Stimulated activated CD4-positive, alpha-beta T cell treated with anti-CD3 and anti-CD28 coated beads, Interleukin-15, amount 100 ng/mL, for 24 hours (primary cell): ENCODE data around the gene DNER.

ENCODE experiments used
- DNase-seq: peaks from one replicate; pipeline ENCODE4 v3.0.0-alpha.2; 2020

Gene DNER

DNA sequence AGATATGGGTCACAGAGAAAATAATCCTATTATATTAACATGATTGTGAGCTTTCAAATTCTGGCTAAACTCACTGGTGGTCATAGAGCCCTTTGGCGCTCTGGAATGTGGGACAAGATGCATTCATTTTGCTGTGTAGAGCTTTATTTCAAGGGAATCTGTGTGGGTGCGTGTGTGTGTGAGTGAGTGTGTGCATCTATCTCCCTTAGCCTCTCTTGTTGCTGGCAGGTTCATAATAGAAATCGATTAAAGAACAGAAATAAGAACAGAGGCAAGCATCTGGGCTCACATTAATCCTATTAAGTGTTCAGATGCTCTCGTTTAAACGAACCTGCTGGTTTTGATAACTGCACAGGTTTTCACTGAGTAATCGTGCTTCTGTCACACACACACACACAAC lies 287.9 kb downstream of the DNER start:
- no peak for DNase-seq

DNA sequence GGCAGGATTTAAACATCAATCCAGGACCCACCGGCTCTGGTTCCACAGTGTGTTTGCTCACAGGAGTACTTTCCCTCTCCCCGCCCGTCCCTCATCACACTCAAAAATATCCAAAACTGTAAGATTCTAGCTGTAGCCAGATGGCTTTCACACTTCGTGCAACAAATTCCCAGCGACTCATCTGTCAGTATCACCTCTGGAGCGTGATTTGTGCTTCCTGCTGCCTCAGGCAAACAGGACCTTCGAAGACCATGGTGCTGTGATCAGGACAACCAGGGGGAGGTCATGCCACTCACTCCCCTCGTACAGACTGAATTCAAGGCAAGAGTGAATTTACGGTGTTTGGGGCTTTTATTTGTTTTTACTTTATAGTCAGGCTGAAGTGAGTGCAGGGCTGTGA lies 288.8 kb downstream of the DNER start:
- no peak for DNase-seq

DNA sequence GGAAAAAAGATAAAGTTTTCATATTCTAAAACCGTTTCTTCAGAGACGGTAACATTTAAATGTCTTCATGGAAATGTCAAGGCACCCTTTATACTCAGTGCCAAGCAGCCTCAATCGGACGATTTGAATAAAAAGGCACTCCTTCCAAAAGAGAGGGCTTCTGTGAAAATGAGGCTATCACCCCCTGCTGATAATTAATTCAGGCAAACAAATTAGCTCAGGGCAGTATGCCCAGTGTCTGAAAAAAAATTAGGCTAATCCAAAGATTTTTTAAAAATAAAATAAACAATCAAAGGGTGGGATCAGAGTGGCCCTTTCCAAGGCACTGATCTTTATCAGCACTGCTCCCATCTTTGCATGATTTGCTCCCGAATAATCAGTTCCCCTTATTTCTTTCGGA lies 292.3 kb downstream of the DNER start:
- DNase-seq: no peak

DNA sequence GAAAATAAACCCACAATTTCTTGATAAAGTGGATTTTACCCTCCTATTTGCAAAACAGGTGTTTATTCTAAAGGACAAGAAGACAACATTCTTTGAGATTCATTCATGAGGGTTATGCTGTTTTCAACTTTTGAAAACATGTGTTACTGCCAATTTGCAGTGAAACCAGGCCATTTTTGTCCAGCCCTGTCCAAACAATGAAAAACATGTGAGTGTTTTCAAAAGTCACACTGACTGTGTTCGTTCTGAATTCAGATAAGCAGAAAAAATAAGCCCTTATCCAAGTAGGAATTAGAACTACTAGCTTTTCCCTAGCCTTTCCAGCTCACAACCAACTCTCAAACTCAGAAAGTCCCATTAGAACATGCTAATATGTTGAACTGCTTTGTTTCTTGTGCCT lies 295.2 kb downstream of the DNER start:
- DNase-seq: no peak

DNA sequence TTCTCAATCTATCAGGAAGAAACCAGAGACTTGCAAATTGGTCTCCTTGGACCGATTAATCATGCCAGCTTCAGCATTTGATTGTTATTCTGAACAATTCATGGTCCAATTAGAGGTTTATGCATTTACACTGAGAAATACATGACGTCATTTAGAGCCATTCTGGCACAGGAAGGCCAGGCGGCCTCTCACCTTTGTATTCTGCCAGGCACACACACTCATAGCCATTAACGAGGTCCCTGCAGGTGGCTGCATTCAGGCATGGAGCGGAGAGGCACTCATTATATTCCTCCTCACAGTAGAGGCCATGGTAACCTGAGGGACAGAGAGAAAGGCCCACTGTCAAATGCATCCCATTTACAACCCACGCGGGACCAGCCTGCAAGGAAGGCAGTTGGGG lies 296.4 kb downstream of the DNER start:
- DNase-seq: no peak

DNA sequence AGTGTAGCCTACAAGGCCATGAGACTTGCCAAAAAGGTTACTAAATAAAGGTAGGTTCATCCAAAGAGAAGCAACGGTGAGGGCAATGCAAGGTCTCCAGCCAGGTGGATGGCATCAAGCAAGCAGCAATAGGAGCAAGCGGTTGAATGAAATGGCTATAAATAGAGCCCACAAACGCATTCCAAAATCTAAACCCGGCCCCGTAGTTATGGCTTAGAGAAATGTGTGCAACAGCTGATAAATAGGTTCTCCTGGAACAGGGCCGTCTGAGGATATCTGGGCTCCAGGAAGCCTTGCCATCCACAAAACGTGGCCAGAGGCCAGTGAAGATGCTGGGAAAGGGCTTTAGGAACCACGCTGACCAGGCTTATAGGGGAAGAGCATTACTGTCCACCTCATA lies 297.2 kb downstream of the DNER start:
- no peak for DNase-seq

DNA sequence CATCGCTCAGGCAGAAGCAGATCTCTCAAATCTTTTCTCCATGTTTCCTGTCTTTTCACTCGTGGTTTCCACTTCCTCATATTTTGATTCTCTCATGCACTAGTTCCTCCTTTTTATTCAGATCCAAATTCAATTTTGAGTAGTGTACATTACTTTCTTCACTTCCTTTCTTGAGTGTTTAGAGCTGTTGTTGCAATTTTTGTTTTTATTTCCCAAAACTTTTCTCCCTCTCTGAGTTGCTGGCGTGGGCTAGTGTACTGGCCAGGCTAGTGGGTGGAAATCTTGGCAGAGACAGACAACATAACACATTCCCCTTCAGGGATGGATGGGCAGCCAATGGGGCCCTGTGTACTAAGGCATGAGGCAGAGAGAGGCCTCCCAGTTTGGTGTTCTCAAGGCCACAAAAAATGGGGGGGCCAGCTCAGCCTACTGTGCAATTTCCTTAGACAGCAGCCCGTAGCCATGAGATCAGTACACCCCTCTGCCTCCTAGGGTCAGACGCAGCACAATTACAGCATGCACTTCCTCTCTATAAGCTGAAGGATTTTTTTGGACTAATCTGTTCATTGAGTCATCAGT lies 298.1 kb downstream of the DNER start:
- no peak for DNase-seq

DNA sequence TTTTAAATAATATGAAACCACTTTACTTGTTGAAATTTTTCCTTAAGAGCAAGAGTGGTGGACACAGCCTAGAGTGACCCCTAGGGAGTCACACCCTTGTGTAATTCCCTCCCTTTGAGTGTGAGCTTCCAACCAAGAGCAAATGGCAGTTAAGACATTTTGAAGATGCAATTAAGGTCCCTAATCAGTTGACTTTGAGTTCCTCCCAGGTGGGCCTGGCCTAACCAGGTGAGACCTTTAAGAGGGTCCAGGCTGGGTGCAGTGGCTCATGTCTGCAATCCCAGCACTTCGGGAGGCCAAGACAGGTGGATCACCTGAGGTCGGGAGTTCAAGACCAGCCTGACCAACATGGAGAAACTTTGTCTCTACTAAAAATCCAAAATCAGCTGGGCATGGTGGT lies 299.7 kb downstream of the DNER start:
- DNase-seq: no peak

DNA sequence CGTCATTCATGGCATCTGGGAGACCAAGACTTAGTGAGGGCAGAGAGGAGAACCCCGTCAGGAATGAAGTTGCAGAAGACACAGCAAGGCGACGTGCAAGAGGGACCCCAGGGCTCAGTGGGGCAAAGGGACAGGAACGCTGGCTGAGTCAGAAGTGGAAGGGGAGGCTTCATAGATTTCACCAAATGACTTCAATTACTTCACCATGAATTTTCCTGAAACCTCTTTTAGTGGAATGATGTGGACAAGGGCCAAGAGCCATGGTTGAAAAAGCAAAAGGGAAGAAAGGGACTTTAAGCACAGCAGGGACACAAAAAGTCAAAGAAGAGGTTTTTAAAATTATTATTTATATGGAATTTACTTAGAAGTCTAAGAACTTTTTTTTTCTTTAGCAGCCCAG lies 301.7 kb downstream of the DNER start:
- DNase-seq: no peak

DNA sequence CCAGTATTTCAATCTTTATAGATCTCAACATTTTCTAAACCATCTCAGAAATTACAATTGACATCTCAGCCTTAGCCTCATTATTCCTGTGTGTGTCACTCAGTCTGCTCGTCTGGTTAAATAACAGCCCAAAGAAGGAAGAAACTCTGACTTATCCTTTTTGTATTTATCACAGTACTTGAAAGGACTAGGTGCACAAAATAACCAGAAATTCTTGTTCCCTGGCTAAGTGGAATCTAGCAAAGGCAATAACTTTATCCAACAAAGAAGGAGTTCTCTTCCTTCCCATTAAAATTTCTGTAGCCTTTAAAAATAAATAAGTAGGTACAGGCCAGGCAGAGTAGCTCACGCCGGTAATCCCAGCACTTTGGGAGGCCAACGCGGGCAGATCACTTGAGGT lies 303.4 kb downstream of the DNER start:
- no peak for DNase-seq

DNA sequence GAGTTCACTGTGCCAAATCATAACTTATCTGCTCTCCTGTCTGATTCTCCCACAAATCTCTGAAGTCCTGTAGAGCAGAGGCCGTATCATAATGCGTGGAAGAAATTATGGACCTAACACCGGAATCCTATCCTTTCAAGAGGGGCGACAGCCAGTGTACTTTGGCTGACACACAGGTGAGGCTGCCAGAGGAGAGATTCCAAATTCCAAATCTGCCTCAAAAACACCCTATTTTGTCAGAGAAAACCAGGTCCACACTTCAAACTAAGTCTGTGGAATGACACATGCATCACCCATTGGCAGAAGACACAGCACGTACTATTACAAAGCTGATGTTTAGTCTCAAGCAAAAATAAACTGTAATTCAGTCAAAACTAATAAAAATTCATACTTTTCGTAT lies 304.1 kb downstream of the DNER start:
- DNase-seq: no peak

DNA sequence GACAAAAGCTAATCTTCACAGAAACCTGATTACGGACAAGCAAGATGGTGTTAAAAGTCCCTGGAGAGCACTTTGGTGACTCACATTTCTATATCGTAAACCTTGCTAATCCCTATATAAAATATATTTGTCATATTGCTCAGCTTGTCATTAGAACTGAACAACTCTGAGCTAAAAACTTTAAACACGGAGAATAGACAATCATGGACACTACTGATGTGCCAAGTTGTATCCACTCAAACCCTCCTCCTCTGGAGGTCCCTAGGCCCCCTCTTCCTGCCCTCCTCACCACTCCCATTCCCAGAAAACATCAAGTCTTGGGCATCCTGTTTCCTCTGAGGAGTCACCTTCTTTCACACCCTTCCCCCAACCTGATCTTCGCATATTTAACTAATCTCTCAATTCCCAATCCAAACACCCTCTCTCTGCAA lies 304.6 kb downstream of the DNER start:
- no peak for DNase-seq

DNA sequence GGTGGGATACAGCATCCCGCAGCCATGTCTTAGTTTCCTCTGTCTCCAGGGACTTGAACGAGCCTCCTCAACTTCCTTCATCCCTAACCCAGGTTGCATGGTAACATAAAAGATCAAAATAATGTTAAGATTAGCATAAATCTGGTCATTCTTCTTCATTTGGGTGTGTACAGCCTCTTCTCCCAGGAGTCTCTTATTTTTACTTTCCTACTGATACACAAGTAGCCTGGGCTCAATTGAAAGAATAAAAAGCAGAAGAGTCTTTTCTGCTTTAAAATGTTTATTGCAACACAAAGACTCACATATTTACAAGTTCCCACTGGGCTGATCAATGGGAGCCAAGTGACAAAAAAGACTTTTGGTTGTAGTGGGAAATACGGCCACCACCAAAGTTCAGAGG lies 305.4 kb downstream of the DNER start:
- DNase-seq: no peak

DNA sequence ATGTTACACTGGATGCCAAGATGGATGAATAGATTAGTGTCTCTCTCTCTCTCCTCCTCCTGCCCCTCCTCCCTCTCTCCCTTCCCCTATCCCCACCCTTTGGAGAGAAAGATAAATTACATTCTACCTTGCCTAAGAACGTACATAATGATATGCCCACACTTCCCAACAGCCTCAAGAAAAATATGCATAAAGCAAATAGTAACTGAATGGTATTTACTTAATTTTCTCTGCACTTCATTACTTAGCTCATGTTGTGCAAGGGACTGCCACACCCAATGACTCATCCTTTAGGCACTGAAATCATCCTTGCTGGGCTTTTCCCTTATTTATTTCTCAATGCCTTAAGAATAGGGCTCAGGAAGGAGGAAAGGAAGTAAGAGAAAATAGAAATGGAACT lies 306.0 kb downstream of the DNER start:
- DNase-seq: no peak

DNA sequence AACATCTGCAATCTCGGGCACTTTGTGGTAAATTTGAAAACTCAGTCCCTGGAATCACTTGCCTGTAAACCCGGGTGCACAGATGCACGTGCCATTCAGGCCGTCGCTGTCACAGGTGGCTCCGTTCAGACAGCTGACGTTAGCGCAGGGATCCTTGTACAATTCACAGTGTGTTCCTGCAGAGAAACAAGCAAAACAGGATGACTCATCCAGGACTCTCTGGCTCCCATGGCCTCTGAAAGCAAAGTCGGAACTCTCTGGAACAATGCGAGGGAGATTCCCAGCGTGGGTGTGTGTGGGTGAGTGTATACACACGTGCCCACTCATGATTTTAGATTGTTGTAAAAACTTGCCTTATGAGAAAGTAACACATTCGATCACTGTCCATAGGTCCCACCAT lies 307.2 kb downstream of the DNER start:
- DNase-seq: no peak

DNA sequence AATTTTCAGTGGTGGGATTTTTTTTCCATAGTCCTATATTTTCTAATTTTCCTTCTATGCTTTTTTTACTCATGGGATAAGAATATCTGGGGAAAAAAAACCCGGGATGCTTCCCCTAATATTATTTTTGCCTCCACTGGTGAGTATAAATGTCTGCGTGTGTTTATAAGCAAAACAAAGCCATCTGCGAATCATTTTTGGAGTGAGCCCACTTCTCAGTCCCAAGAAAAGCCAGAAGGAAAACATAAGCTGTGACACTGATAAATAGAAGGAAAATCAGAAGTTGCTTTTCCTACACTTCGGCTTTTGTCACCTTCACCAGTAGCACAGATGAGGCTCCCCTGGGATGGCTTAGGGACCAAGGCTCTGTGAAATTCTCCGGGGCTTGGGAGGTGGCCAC lies 308.6 kb downstream of the DNER start:
- DNase-seq: no peak

DNA sequence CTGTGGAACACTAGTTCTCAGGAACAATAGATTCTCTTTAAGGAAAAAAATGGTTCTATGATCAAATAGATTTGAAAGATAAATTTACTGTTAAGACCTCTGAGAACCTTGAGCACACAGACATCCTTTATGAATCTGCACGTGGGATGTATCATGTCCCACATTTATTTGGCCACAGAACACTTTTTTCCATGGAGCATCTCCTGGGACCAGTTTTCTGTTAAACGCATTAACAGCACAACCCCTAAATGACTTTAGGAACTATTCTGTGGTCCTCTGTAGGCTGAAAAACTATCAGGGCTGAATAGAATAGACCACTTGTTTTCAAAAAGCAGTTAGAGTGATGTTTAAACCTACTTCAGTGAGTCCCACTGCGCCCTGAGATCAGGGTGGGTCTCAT lies 311.1 kb downstream of the DNER start:
- no peak for DNase-seq

DNA sequence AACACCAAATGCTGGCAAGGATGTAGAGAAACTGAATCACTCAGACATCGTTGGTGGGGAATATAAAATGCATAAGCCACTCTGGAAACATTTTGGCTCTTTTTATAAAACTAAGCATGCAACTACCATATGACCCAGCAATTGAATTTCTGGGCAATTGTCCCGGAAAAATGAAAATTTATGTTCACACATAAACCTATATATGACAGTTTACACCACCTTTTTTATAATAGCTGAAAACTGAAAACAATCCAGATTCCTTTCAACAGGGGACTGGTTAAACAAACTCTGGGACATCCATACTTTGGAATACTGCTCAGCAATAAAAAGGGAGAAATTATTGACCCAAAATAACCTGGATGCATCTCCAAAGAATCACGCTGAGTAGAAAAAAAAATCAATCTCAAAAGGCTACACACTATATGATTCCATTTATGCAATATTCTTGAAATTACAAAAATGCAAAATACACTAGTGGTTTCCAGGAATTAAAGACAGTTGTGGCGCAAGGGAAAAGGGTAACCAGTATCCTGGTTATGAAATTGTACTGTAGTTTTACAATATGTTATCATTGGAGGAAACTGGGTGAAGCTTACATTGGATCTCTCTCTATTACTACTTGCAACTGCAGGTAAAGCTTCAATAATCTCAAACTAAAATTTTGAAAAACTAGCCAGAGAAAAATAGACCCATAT lies 313.0 kb downstream of the DNER start:
- no peak for DNase-seq

DNA sequence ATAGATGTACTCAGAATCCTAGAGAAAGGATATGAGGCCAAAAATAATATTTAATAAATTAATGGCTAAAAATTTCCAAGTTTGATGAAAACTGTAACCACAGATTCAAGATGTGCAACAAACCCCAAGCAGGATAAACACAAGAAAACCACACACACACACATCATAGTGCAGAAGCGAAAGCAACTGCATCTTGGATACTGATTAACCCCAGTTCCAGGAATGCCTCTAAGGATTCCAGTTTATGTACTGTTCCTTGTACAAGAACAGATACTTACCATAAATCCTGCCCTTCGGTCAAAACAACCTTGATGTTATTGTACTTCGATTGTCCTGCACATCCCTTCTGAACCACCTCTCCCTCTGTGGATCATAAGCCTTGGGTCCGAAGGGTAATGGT lies 320.4 kb downstream of the DNER start:
- no peak for DNase-seq

DNA sequence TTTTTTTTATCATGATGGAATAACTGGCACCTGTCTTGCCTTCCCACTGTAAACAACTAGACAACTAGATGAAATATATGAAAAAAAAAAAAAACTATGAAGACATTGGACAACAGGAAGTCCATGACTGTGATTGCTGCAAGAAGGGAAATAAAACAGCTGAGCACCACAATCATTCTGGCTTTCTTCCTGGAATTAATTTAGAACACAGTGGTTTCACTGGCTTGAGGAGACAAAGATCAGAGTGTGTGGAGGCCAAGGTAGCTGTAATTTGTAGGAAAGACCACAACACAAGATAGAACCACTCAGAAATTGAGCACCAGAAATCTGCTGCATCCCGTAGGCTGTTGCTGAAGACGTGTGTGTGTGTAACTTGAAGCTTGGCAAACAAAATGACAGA lies 322.2 kb downstream of the DNER start:
- DNase-seq: no peak

DNA sequence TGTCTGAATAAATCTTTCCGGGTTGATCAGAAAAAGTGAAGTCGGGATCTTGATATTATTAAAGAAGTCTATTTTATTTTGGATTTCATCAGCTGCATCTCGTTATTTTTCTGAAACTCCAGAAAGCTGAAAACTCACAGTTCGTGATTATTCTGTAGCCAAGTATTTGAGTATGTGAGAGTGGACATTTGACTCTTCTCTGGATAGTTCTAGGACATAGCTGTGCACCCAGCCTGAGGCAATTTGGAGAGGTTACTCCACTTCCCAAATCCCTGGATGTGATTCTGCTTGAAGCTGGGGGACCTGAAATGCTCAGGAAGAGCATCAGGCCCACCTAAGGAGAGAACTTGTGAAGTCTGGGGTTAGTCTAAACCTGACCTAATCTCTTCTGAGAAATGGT lies 325.6 kb downstream of the DNER start:
- DNase-seq: no peak

DNA sequence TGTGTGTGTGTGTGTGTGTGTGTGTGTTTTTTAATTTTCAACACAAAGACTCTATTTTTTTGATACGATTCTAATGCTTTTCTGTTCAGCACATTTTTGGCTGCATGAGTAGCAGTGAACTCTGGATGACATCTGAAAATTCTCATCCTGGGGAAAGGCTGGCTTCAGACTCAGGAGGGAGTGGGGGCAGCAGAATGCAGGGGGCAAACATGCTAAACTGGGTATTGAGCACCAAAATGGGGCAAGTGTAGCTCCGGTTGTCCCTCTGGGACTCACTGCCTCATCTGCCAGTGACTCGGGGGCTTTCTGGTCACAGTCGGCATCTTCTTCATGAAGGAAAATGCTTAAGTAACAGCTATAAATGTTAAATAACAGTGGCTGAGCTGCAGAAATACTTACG lies 326.5 kb downstream of the DNER start:
- DNase-seq: no peak

DNA sequence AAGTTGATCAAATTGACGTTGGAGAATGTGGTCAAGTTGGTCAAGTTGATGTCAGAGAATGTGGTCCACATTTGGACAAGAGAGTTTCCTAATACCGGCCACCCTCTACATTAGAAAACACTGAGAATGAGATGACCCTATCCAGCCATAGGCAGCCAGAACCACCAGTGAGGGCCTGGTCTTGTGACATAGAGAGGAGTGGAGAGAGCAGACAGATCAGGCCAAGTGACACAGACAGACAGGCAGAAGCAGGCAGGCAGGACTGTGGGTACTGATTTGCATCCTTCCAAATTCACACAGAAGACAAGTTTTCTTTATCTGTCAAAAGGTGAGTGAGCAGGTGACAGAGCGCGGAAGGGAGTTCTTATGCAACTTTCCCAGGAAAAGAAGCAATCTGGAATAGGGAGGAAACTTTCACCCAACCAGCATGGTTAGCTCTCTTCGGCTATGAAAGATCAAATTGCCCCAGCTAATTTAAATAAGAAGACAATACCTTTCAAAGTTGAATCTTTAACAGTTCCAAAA lies 334.2 kb downstream of the DNER start:
- DNase-seq: no peak

DNA sequence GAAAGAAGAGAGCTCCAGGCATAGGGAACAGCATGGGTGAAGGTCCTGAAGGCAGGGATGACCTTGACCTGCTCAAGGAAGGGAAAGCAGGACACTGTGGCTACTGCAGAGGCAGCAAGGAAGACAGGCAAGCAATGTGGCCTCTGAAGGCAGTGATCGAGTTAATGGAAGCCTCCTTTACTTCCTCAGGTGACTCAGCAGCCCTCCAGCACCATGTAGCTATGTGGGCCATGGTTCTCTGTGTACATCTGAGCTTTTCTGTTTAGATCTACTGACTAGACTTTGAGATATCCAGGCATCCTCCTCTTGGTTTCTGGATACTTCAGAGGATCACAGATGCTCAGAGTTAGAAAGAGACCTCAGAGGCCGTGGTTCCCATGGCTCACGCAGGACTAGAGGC lies 336.0 kb downstream of the DNER start:
- DNase-seq: no peak

DNA sequence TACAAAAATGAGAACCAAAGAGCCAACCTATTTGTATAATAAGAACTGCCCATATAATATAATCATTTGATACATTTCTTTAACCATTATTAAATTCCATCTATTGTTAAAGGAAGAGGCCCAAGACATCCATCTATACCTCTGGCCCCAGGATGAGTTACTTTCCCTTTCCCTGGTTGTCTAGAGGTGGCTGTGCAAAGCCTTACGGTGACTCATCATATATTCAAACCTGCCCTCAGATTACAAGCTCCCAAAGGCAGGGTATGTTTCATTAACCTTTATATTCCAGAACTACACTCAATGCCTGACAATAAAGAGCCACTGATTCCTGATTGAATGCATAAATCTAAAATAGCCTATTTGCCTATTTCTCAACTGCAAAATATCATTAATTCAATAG lies 337.5 kb downstream of the DNER start:
- no peak for DNase-seq
